ENCODE results near the gene NFIA. TPM values are rescaled to one million over a fixed set of nuclear protein-coding genes. Genes with fewer than 3 reads are reported as not detected.

NFIA gene
- total and polyA plus RNA-seq, 5 donors from 2014 or later: 0.86 to 3.9 (median 1.7) TPM

DNA sequence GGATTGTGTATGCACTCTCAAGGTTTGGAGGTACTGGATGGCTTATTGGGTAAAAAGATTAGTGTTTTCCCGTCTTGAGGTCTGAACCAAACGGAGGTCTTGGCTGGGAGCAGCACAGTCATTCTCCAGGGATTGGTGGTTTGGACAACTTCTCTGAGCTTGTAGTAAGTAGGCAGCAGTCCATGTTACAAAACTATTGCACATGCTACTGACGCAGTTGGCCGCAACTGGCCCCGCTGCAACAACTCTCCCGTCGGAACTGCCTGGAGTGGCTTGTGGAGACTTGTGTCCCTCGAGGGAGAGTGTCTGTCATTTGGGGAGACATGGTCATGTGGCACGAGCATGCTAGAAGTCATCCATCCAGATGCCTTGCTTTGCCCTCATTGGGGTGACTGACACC is 366.6 kb downstream of the NFIA start:
- Mint-ChIP-seq H3K36me3 (no peaks in the 10 kb centered on the region), H3K4me1 (peaks cover 3 to 6% (median 5%) of the 10 kb centered on the region in 4 donors), H3K27ac (no peak overlapping the region), H3K4me3 (no peak overlapping the region), H3K27me3 (peaks cover 6% of the 10 kb centered on the region), H3K9me3 (no peaks in the 10 kb centered on the region)
- H3K27me3 ChIP-seq (ENCODE audit: control insufficient read depth, insufficient read depth, low read length): no peaks in the 10 kb centered on the region
- no peaks in the 10 kb centered on the region for H3K4me1 ChIP-seq (ENCODE audit: control insufficient read depth, insufficient read depth, low read length, poor library complexity, severe bottlenecking)
- no peaks in the 10 kb centered on the region for H3K36me3 ChIP-seq (ENCODE audit: control insufficient read depth, insufficient read depth, low read length)
- ATAC-seq (ENCODE audit: low read depth in 2 of 2) (no peak), DNase-seq (no peak)
- no peak overlapping the region for H3K4me3 ChIP-seq (ENCODE audit: low read depth, low read length)
- no peaks in the 10 kb centered on the region for H3K9me3 ChIP-seq (ENCODE audit: control insufficient read depth in 2 of 2, low read length in 2 of 2)
- no peak overlapping the region for H3K27ac ChIP-seq (ENCODE audit: insufficient read depth, low read length, poor library complexity, severe bottlenecking)

DNA sequence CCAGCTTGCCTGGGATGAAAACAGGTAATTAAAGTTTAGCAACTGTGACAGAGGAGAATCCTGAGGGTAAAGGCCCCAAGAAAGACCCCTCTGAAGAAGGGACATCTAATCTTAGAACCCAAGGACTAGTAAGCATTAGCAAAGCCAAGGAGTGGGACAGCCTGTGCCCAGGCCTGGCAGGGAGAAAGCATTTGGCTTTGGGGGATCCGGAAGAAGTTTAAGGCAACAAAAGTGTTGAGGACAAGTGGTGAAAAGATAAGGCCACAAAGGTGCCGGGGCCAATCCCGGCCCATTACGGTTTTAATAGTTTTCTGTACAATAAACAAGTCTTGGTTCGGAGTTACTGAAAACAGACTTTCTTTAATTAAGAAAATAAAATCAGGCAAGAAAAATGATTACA is 367.0 kb downstream of the NFIA start:
- no peak for DNase-seq
- Histone ChIP-seq H3K27me3 (ENCODE audit: control insufficient read depth, insufficient read depth, low read length) (no peaks in the 10 kb centered on the region), H3K4me1 (ENCODE audit: control insufficient read depth, insufficient read depth, low read length, poor library complexity, severe bottlenecking) (no peaks in the 10 kb centered on the region), H3K9me3 (ENCODE audit: control insufficient read depth in 2 of 2, low read length in 2 of 2) (no peaks in the 10 kb centered on the region), H3K27ac (ENCODE audit: insufficient read depth, low read length, poor library complexity, severe bottlenecking) (no peak overlapping the region), H3K36me3 (ENCODE audit: control insufficient read depth, insufficient read depth, low read length) (no peaks in the 10 kb centered on the region), H3K4me3 (ENCODE audit: low read depth, low read length) (no peak overlapping the region)
- Mint-ChIP-seq H3K36me3 (no peaks in the 10 kb centered on the region), H3K27ac (no peak overlapping the region), H3K27me3 (peaks cover 6% of the 10 kb centered on the region), H3K4me1 (peaks cover 3 to 6% (median 5%) of the 10 kb centered on the region in 4 donors), H3K4me3 (no peak overlapping the region), H3K9me3 (no peaks in the 10 kb centered on the region)
- ATAC-seq (ENCODE audit: low read depth in 2 of 2): no peak

DNA sequence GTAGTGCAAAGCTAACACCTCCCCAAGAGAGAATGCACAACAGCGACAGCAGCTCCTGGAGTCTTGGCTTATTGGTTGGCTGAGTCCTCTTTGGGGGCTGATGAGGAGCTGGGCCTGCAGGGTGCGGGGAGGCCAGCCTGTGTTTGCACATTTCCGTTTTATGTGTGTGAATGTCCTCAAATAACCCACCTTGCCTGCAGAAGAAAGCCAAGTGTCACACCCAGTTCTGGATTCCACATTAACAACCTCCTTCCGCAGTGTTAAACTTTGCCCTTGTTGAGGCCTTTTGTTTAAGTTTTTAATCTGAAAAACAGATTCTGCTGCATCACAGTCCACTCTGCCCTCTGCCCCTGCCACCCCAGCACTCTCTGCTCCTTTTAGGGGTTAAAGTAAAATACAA is 368.1 kb downstream of the NFIA start:
- no peaks in the 10 kb centered on the region for H3K36me3 Mint-ChIP-seq
- no peak overlapping the region for H3K27ac Mint-ChIP-seq
- peaks cover 3 to 6% (median 5%) of the 10 kb centered on the region in 4 donors for H3K4me1 Mint-ChIP-seq
- no peaks in the 10 kb centered on the region for H3K9me3 Mint-ChIP-seq
- DNase-seq (no peak), ATAC-seq (ENCODE audit: low read depth in 2 of 2) (no peak)
- H3K9me3 ChIP-seq (ENCODE audit: control insufficient read depth in 2 of 2, low read length in 2 of 2): no peaks in the 10 kb centered on the region
- no peak overlapping the region for H3K27ac ChIP-seq (ENCODE audit: insufficient read depth, low read length, poor library complexity, severe bottlenecking)
- no peak overlapping the region for H3K4me3 ChIP-seq (ENCODE audit: low read depth, low read length)
- H3K36me3 ChIP-seq (ENCODE audit: control insufficient read depth, insufficient read depth, low read length): no peaks in the 10 kb centered on the region
- H3K27me3 Mint-ChIP-seq: peaks cover 6% of the 10 kb centered on the region
- no peaks in the 10 kb centered on the region for H3K4me1 ChIP-seq (ENCODE audit: control insufficient read depth, insufficient read depth, low read length, poor library complexity, severe bottlenecking)
- no peak overlapping the region for H3K4me3 Mint-ChIP-seq
- H3K27me3 ChIP-seq (ENCODE audit: control insufficient read depth, insufficient read depth, low read length): no peaks in the 10 kb centered on the region

DNA sequence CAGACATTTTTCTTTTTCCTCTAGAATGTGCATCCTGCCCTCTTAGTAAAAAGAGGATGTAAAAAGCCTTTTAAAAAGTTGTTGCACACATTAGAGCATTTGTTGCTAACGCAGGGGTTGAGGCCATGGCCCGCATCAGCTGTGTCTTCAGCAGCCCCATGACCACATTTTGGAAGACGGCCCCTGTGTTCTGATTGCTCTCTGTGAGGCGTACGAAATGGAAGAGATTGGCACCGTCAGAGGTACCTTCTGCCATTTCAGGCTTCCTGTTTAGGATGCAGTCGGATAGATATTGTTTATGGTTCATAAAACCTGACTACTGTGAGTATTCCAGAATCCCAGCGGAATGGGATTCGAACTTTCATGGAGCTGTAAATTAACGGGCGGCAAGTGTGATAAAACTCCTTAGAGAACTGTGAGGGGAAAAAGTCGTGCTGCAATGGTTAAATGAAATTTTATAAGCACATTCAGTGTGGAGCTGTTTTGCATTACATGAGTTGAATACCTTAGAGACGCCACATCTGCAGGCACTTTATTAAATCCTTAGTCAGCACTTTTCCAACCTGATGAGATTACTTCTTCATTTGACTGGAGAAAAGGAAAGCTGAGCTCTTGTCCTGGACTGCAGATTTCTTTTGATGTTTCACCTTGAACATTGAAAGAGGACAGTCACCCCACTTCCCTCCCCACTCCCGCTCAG is 368.7 kb downstream of the NFIA start:
- Histone ChIP-seq H3K9me3 (ENCODE audit: control insufficient read depth in 2 of 2, low read length in 2 of 2) (no peaks in the 10 kb centered on the region), H3K36me3 (ENCODE audit: control insufficient read depth, insufficient read depth, low read length) (no peaks in the 10 kb centered on the region), H3K4me1 (ENCODE audit: control insufficient read depth, insufficient read depth, low read length, poor library complexity, severe bottlenecking) (no peaks in the 10 kb centered on the region), H3K27ac (ENCODE audit: insufficient read depth, low read length, poor library complexity, severe bottlenecking) (no peak overlapping the region), H3K4me3 (ENCODE audit: low read depth, low read length) (no peak overlapping the region), H3K27me3 (ENCODE audit: control insufficient read depth, insufficient read depth, low read length) (no peaks in the 10 kb centered on the region)
- Mint-ChIP-seq H3K36me3 (no peaks in the 10 kb centered on the region), H3K4me1 (peaks cover 3 to 6% (median 5%) of the 10 kb centered on the region in 4 donors), H3K27ac (peak overlapping the region in 1 of 3 donors; percentile 76), H3K9me3 (no peaks in the 10 kb centered on the region), H3K27me3 (peaks cover 5% of the 10 kb centered on the region), H3K4me3 (no peak overlapping the region)
- no peak for DNase-seq
- no peak for ATAC-seq (ENCODE audit: low read depth in 2 of 2)

DNA sequence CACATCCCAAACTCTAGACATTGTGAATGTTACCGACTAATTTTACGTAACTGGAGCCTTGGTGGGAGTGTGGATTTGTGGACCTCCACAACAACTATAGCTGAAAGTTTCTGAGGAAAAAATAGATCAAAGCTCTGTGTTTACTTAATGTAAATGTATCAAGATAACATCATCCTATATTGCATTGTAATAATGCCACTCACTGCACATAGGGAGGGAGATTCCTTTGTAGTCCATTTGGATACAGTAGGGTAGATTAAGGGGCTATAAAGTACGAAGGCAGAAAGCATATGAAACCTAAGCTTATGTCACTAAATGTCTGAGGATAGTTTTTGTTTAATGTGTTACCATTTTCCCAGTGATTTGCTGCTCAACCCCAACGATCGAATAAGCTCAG is 369.2 kb downstream of the NFIA start:
- DNase-seq (no peak), ATAC-seq (ENCODE audit: low read depth in 2 of 2) (no peak)
- Mint-ChIP-seq H3K36me3 (no peaks in the 10 kb centered on the region), H3K27me3 (no peaks in the 10 kb centered on the region), H3K4me3 (no peak overlapping the region), H3K9me3 (no peaks in the 10 kb centered on the region), H3K27ac (peak overlapping the region in 1 of 3 donors; percentile 76), H3K4me1 (peaks cover 3 to 6% (median 5%) of the 10 kb centered on the region in 4 donors)
- no peaks in the 10 kb centered on the region for H3K9me3 ChIP-seq (ENCODE audit: control insufficient read depth in 2 of 2, low read length in 2 of 2)
- no peaks in the 10 kb centered on the region for H3K4me1 ChIP-seq (ENCODE audit: control insufficient read depth, insufficient read depth, low read length, poor library complexity, severe bottlenecking)
- no peaks in the 10 kb centered on the region for H3K36me3 ChIP-seq (ENCODE audit: control insufficient read depth, insufficient read depth, low read length)
- no peak overlapping the region for H3K4me3 ChIP-seq (ENCODE audit: low read depth, low read length)
- H3K27me3 ChIP-seq (ENCODE audit: control insufficient read depth, insufficient read depth, low read length): no peaks in the 10 kb centered on the region
- no peak overlapping the region for H3K27ac ChIP-seq (ENCODE audit: insufficient read depth, low read length, poor library complexity, severe bottlenecking)

DNA sequence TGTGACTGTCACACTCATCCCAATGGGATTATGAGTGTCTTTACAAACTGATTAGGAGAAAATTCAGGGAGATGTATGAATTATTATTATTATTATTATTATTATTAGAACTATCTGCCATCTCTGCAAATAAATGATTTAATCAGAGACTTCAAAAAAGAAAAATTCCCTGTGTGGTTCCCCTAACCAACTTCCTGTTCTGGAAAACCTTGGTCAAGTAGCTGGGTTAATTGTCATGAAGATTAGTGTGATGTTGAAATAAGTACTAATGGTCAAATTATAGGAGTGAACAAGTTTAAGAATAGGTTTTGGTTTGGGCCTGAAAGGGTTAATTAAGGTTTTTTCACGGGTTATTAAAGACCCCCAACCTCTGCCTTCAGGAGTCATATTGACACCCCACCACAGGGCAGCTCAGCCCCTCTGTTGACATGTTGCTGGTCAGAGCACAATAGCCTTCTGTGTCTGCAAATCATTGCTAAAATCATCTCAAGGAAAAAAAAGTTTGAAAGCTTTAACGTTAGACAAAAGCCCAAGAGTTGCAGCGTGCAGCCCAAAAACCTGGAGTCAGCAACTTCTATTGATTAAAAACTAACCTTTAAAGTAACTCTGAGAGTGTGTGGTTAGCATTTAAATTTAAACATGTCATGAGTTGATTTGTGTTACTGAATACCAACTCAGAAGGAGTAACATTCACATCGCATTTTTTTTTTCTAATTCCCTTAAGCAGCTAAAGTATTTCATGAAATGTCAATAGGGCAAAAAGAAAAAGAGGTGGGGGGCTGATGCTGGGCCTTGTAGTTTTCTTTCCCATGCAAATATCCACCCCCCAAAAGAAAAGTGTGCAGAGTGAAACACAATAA is 370.0 kb downstream of the NFIA start:
- Mint-ChIP-seq H3K4me3 (no peak overlapping the region), H3K27me3 (no peaks in the 10 kb centered on the region), H3K9me3 (no peaks in the 10 kb centered on the region), H3K4me1 (peaks cover 3 to 6% (median 5%) of the 10 kb centered on the region in 4 donors), H3K36me3 (no peaks in the 10 kb centered on the region), H3K27ac (peak overlapping the region in 1 of 3 donors; percentile 56)
- Histone ChIP-seq H3K36me3 (ENCODE audit: control insufficient read depth, insufficient read depth, low read length) (no peaks in the 10 kb centered on the region), H3K4me1 (ENCODE audit: control insufficient read depth, insufficient read depth, low read length, poor library complexity, severe bottlenecking) (no peaks in the 10 kb centered on the region), H3K27ac (ENCODE audit: insufficient read depth, low read length, poor library complexity, severe bottlenecking) (no peak overlapping the region), H3K9me3 (ENCODE audit: control insufficient read depth in 2 of 2, low read length in 2 of 2) (no peaks in the 10 kb centered on the region), H3K4me3 (ENCODE audit: low read depth, low read length) (no peak overlapping the region), H3K27me3 (ENCODE audit: control insufficient read depth, insufficient read depth, low read length) (no peaks in the 10 kb centered on the region)
- ATAC-seq (ENCODE audit: low read depth in 2 of 2) (no peak), DNase-seq (no peak)

DNA sequence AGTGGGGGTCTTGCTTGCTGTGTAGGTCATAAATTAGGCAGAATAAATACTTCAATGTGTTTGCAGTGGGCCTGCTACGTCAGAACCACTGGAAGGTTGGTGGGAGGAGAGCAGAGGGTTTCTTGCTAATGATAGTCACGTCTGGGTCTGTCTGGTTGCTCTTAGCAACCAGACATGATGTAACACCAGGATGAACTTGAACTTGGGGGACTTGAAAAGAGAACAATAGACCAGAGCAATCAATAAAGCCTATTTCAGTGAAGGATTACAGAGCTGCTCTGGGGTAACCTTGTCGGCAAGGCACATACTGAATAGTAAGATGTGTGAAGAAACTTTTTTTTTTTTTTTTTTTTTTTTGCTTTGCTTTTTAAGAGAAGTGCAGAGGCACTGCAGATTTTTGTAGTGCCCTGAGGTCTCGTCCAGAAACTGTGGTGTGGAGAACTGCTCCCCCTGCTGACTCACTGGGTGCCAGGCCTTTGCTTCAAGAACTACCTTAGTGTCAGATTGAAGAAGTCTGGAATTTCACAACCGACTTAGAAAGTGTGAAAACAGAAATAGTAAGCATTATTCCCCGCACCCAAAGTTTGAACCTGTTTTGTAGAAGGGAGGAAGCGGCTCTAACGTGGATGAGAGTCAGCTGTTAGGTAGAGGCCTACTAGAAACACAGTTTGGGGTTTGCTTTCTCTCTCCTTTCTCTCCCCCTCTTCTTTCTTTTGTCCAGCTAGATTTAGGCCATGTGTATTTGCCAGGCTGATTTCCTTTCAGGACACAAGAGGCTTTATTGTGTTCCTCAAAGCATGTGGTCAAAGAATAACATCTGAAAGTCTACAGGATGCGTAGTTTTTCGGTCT is 371.0 kb downstream of the NFIA start:
- Mint-ChIP-seq H3K4me3 (peak overlapping the region in 1 of 4 donors; percentile 34), H3K9me3 (no peaks in the 10 kb centered on the region), H3K27me3 (no peaks in the 10 kb centered on the region), H3K36me3 (no peaks in the 10 kb centered on the region), H3K27ac (peak overlapping the region in 1 of 3 donors; percentile 56), H3K4me1 (peaks cover 3 to 6% (median 5%) of the 10 kb centered on the region in 4 donors)
- no peak overlapping the region for H3K27ac ChIP-seq (ENCODE audit: insufficient read depth, low read length, poor library complexity, severe bottlenecking)
- DNase-seq (peak; percentile 33 to 67 (median 54)), ATAC-seq (ENCODE audit: low read depth in 2 of 2) (peak; percentile 62 to 80)
- H3K36me3 ChIP-seq (ENCODE audit: control insufficient read depth, insufficient read depth, low read length): no peaks in the 10 kb centered on the region
- no peak overlapping the region for H3K4me3 ChIP-seq (ENCODE audit: low read depth, low read length)
- no peaks in the 10 kb centered on the region for H3K27me3 ChIP-seq (ENCODE audit: control insufficient read depth, insufficient read depth, low read length)
- H3K9me3 ChIP-seq (ENCODE audit: control insufficient read depth in 2 of 2, low read length in 2 of 2): no peaks in the 10 kb centered on the region
- H3K4me1 ChIP-seq (ENCODE audit: control insufficient read depth, insufficient read depth, low read length, poor library complexity, severe bottlenecking): no peaks in the 10 kb centered on the region
